Calu3 (cell line): ENCODE measurements around the gene PAX2. TPM values are rescaled to one million over a fixed set of nuclear protein-coding genes. Genes with fewer than 3 reads are reported as not detected.

Source experiments
- BruUV-seq: library from RNA; stranded (reverse); fragments of 400-500 nt; replicated peaks from 2 replicates; lab custom pipeline; 2021; lab: Mats Ljungman, UMichigan
- CTCF ChIA-PET: fragments of 300-600 bp; sonication (Branson Sonifier 250); formaldehyde crosslinking; loops from one replicate; lab custom pipeline; 2022; ENCODE audit warnings: antibody characterized with exemption; lab: Charles Lee
- DNase-seq: peaks from one replicate; pipeline ENCODE4 v3.0.0; 2022
- H3K27ac Mint-ChIP-seq: one replicate; pipeline ENCODE4 v1.8.0; 2022; ENCODE audit warnings: mixed read lengths; ENCODE audit not compliant: unreplicated experiment
- H3K27me3 Mint-ChIP-seq: one replicate; pipeline ENCODE4 v1.8.0; 2022; ENCODE audit warnings: mixed read lengths; ENCODE audit not compliant: unreplicated experiment
- H3K36me3 Mint-ChIP-seq: one replicate; pipeline ENCODE4 v1.8.0; 2022; ENCODE audit warnings: mild to moderate bottlenecking, moderate library complexity, mixed read lengths; ENCODE audit not compliant: insufficient read depth, unreplicated experiment
- H3K4me1 Mint-ChIP-seq: one replicate; pipeline ENCODE4 v1.8.0; 2022; ENCODE audit warnings: mild to moderate bottlenecking, low read depth, mixed read lengths; ENCODE audit not compliant: unreplicated experiment
- H3K4me3 Mint-ChIP-seq: one replicate; pipeline ENCODE4 v1.8.0; 2022; ENCODE audit warnings: mild to moderate bottlenecking, low read depth, moderate library complexity, mixed read lengths; ENCODE audit not compliant: unreplicated experiment
- H3K9me3 Mint-ChIP-seq: one replicate; pipeline ENCODE4 v1.8.0; 2022; ENCODE audit warnings: low read depth, mixed read lengths; ENCODE audit not compliant: unreplicated experiment
- intact Hi-C: fragments of 100-400 bp; cut with micrococcal nuclease; formaldehyde crosslinking; loops from one replicate; pipeline ENCODE4 v1.10.0; 2022; ENCODE audit not compliant: unreplicated experiment
- total RNA-seq: library from RNA; stranded (reverse); gene quantifications from 2 replicates; pipeline ENCODE4 v1.2.3, GENCODE V29; 2022
- TF ChIP-seq, protein P1 (sequence below): fragments of 200-600 bp; IDR thresholded peaks from one replicate; pipeline ENCODE4 v1.8.0; 2022; ENCODE audit warnings: antibody characterized with exemption; ENCODE audit not compliant: unreplicated experiment

Gene PAX2
- total RNA-seq, 1 experiment from 2014 or later, result not detected

DNA sequence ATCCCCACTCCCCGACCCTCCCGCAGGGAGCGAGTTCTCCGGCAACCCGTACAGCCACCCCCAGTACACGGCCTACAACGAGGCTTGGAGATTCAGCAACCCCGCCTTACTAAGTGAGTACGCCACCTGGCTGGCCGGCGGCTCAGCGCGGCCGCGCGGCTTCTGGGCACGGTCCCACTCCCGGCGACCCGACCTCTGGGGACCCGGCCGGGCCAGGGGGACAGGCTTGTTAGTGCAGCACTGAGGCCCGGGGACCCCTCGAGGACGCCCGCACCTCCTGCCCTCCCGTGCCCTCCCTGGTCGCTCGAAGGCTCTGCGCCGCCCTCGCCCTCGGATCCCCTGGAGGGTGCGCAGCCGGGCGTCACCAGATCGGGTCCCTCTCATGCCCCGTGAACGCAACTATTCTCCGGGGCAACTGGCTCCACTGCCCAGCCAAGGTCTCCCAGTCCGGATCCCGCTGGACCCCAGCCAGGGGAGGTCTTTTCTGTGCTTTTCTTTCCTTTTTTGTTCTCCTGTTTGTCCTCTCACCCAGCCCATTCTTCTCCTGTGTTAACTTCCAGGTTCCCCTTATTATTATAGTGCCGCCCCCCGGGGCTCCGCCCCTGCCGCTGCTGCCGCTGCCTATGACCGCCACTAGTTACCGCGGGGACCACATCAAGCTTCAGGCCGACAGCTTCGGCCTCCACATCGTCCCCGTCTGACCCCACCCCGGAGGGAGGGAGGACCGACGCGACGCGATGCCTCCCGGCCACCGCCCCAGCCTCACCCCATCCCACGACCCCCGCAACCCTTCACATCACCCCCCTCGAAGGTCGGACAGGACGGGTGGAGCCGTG is 81.8 kb downstream of the PAX2 start:
- peaks cover 8% of the 10 kb centered on the region for H3K36me3 Mint-ChIP-seq
- peaks cover 15% of the 10 kb centered on the region for H3K4me1 Mint-ChIP-seq
- no peaks in the 10 kb centered on the region for H3K9me3 Mint-ChIP-seq
- DNase-seq, result peak; percentile 37
- H3K27me3 Mint-ChIP-seq, result peaks cover 41% of the 10 kb centered on the region
- H3K4me3 Mint-ChIP-seq, result peak overlapping the region; percentile 71
- intact Hi-C loops, result no loop called here
- no TSS peak for BruUV-seq
- no peak overlapping the region for H3K27ac Mint-ChIP-seq
- CTCF ChIA-PET, result no interaction called here
- TF ChIP-seq, protein P1, sequence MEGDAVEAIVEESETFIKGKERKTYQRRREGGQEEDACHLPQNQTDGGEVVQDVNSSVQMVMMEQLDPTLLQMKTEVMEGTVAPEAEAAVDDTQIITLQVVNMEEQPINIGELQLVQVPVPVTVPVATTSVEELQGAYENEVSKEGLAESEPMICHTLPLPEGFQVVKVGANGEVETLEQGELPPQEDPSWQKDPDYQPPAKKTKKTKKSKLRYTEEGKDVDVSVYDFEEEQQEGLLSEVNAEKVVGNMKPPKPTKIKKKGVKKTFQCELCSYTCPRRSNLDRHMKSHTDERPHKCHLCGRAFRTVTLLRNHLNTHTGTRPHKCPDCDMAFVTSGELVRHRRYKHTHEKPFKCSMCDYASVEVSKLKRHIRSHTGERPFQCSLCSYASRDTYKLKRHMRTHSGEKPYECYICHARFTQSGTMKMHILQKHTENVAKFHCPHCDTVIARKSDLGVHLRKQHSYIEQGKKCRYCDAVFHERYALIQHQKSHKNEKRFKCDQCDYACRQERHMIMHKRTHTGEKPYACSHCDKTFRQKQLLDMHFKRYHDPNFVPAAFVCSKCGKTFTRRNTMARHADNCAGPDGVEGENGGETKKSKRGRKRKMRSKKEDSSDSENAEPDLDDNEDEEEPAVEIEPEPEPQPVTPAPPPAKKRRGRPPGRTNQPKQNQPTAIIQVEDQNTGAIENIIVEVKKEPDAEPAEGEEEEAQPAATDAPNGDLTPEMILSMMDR, result no peak

GRCh38 chr10:100827819-100828737 is 82.7 kb downstream of the PAX2 start:
- intact Hi-C loops, result no loop called here
- CTCF ChIA-PET, result no interaction called here
- Mint-ChIP-seq H3K27me3 (peaks cover 32% of the 10 kb centered on the region), H3K36me3 (peaks cover 8% of the 10 kb centered on the region), H3K4me1 (peaks cover 15% of the 10 kb centered on the region), H3K27ac (no peak overlapping the region), H3K9me3 (no peaks in the 10 kb centered on the region), H3K4me3 (peak overlapping the region; percentile 71)
- peak; percentile 48 for DNase-seq
- TF ChIP-seq, protein P1, result no peak
- no TSS peak for BruUV-seq

GRCh38 chr10:100828738-100829096 is 83.3 kb downstream of the PAX2 start:
- CTCF ChIA-PET, result no interaction called here
- H3K27me3 Mint-ChIP-seq, result peaks cover 26% of the 10 kb centered on the region
- H3K36me3 Mint-ChIP-seq, result peaks cover 8% of the 10 kb centered on the region
- TF ChIP-seq, protein P1, result no peak
- no peak for DNase-seq
- peaks cover 15% of the 10 kb centered on the region for H3K4me1 Mint-ChIP-seq
- H3K27ac Mint-ChIP-seq, result no peak overlapping the region
- intact Hi-C loops, result no loop called here
- no TSS peak for BruUV-seq
- H3K4me3 Mint-ChIP-seq, result peak overlapping the region; percentile 71
- no peaks in the 10 kb centered on the region for H3K9me3 Mint-ChIP-seq

GRCh38 chr10:100829097-100829870 is 83.9 kb downstream of the PAX2 start:
- Mint-ChIP-seq H3K27me3 (peaks cover 20% of the 10 kb centered on the region), H3K36me3 (peaks cover 8% of the 10 kb centered on the region), H3K4me1 (peaks cover 15% of the 10 kb centered on the region), H3K4me3 (peak overlapping the region; percentile 71), H3K27ac (no peak overlapping the region), H3K9me3 (no peaks in the 10 kb centered on the region)
- no TSS peak for BruUV-seq
- DNase-seq, result no peak
- intact Hi-C loops, result no loop called here
- TF ChIP-seq, protein P1, result no peak
- CTCF ChIA-PET, result no interaction called here
